Measurements from ENCODE around the gene TMEM178A. TPM values are rescaled to one million over a fixed set of nuclear protein-coding genes. Genes with fewer than 3 reads are reported as not detected.
A peak's percentile ranks its signal among the peaks of the same experiment; 100 is the strongest.

TMEM178A gene
- total and polyA plus RNA-seq, 7 donors = 0.10 to 1.6 (median 0.46) TPM

DNA sequence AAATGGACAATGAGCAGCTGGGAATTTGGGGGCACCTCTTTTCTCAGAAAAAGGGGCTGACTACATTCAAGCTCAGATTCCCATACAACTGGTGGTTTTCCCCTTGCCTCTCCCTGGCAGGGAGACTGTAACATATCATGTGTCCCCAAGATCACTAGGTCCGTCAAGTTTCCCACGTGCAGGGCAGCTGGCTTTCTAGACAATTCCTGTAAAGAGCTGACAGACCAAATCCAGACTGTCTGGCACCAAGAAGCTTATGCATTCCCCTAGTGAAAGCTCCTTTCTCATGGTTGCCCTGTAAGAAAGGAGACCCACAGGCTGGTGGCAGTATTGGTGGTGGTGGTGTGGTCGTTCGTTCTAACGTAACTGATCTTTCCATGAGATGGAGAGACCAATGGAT, 64.6 kb downstream of the TMEM178A start:
- no peak for ATAC-seq
- Histone ChIP-seq H3K27ac (no peak overlapping the region), H3K9me3 (no peaks in the 10 kb centered on the region), H3K36me3 (ENCODE audit: insufficient read depth in 1 of 2, low read depth in 1 of 2) (peaks cover 0 to 6% of the 10 kb centered on the region in 2 donors), H3K4me1 (peaks cover 22% of the 10 kb centered on the region), H3K27me3 (ENCODE audit: insufficient read depth in 3 of 3, low read length in 2 of 3) (no peaks in the 10 kb centered on the region), H3K4me3 (no peak overlapping the region)
- DNase-seq = no peak
- intact Hi-C loops (cut with DNase I) = no loop called here
- TF ChIP-seq, protein P1, sequence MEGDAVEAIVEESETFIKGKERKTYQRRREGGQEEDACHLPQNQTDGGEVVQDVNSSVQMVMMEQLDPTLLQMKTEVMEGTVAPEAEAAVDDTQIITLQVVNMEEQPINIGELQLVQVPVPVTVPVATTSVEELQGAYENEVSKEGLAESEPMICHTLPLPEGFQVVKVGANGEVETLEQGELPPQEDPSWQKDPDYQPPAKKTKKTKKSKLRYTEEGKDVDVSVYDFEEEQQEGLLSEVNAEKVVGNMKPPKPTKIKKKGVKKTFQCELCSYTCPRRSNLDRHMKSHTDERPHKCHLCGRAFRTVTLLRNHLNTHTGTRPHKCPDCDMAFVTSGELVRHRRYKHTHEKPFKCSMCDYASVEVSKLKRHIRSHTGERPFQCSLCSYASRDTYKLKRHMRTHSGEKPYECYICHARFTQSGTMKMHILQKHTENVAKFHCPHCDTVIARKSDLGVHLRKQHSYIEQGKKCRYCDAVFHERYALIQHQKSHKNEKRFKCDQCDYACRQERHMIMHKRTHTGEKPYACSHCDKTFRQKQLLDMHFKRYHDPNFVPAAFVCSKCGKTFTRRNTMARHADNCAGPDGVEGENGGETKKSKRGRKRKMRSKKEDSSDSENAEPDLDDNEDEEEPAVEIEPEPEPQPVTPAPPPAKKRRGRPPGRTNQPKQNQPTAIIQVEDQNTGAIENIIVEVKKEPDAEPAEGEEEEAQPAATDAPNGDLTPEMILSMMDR (IDR thresholded peaks at IDR 0.05) = no peak
- WGBS, 3 donors = 59 to 74% (median 59%) methylated on average over 5 of the region's 5 CpGs

DNA sequence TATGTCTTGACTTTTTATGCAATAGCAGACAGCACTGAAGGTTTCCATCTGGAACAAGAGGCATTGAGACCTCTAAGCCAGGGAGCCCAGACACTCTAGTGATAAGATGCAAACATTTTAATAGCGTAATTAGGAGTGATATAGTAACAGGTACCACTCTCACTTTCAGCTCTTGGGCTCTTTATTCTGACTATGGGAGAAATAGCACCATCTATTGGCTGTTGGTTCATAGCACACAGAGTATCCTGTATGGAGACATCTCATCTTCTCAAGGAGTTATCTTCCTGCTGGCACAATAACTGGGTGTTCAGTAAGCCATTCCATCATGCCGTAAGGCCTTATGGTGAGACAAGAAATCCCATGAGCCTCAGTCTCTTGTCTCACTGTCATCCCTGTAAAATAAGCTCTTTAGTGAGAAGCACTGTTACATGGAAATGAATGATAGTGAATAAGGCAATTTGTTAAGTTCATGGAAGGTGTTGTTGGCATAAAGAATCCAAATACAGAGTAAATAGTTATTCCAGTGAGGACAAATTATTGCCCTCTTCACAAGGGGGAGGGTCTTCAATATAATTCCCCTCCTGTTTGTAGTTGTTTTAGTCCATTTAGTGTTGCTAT, 65.1 kb downstream of the TMEM178A start:
- intact Hi-C loops (cut with DNase I) = no loop called here
- Histone ChIP-seq H3K27me3 (ENCODE audit: insufficient read depth in 3 of 3, low read length in 2 of 3) (no peaks in the 10 kb centered on the region), H3K36me3 (ENCODE audit: insufficient read depth in 1 of 2, low read depth in 1 of 2) (peaks cover 0 to 12% of the 10 kb centered on the region in 2 donors), H3K4me1 (peaks cover 22% of the 10 kb centered on the region), H3K27ac (no peak overlapping the region), H3K9me3 (no peaks in the 10 kb centered on the region), H3K4me3 (no peak overlapping the region)
- TF ChIP-seq, protein P1 (IDR thresholded peaks at IDR 0.05) = peak; percentile 38
- ATAC-seq (peak in 3 of 4 donors; percentile 32 to 61 (median 50)), DNase-seq (no peak)
- WGBS, 3 donors = 79 to 100% (median 84%) methylated on average over 2 of the region's 2 CpGs

- 51 to 78% (median 61%) methylated on average over 3 of the region's 3 CpGs for WGBS, 3 donors
- ATAC-seq = peak; percentile 3 to 35 (median 20)
- Histone ChIP-seq H3K36me3 (ENCODE audit: insufficient read depth in 1 of 2, low read depth in 1 of 2) (peaks cover 0 to 19% of the 10 kb centered on the region in 2 donors), H3K27me3 (ENCODE audit: insufficient read depth in 3 of 3, low read length in 2 of 3) (no peaks in the 10 kb centered on the region), H3K9me3 (no peaks in the 10 kb centered on the region), H3K4me3 (no peak overlapping the region), H3K27ac (no peak overlapping the region), H3K4me1 (peaks cover 22% of the 10 kb centered on the region)
- TF ChIP-seq, protein P1 (IDR thresholded peaks at IDR 0.05) = no peak
- no peak for DNase-seq
- intact Hi-C loops (cut with DNase I) = no loop called here
These were observed 65.8 kb downstream of the TMEM178A start for GRCh38 chr2:39731546-39731945.

- H3K36me3 ChIP-seq (ENCODE audit: insufficient read depth in 1 of 2, low read depth in 1 of 2) = peaks cover 0 to 27% of the 10 kb centered on the region in 2 donors
- 81 to 90% (median 88%) methylated on average over 1 of the region's 1 CpG for WGBS, 3 donors
- no peak for DNase-seq
These were observed 66.8 kb downstream of the TMEM178A start for GRCh38 chr2:39732482-39732881.

More at GRCh38 chr2:39732482-39732881, 66.8 kb downstream of the TMEM178A start:
- Histone ChIP-seq H3K4me1 (peaks cover 22% of the 10 kb centered on the region), H3K27ac (no peak overlapping the region), H3K27me3 (ENCODE audit: insufficient read depth in 3 of 3, low read length in 2 of 3) (no peaks in the 10 kb centered on the region), H3K4me3 (no peak overlapping the region), H3K9me3 (no peaks in the 10 kb centered on the region)
- ATAC-seq = peak in 3 of 4 donors; percentile 13 to 34 (median 23)
- TF ChIP-seq, protein P1 (IDR thresholded peaks at IDR 0.05) = no peak
- intact Hi-C loops (cut with DNase I) = no loop called here
